Esophagus muscularis mucosa (tissue), 4 donors: ENCODE results near the gene TUBB4B. TPM values are rescaled to one million over a fixed set of nuclear protein-coding genes. Genes with fewer than 3 reads are reported as not detected.

Experiments
- DNase-seq: peaks from one replicate; pipeline ENCODE4 v3.0.0-alpha.2; 2017; ENCODE audit errors: extremely low spot score
- H3K27ac ChIP-seq, 4 donors: fragments of 200-600 bp; sonication (generic); replicated peaks in 1 of 4; 1 replicate in 3 of 4; 2 replicates in 1 of 4; pipeline ENCODE4 v1.5.1; 2016 to 2019; ENCODE audit warnings: mild to moderate bottlenecking in 1 of 4
- H3K27me3 ChIP-seq, 4 donors: fragments of 200-600 bp; sonication (generic); one replicate each; pipeline versions ENCODE4 v1.5.1 to v1.6.0; 2016 to 2019
- H3K36me3 ChIP-seq, 4 donors: fragments of 200-600 bp; sonication (generic); one replicate each; pipeline ENCODE4 v1.5.1; 2016 to 2019
- H3K4me1 ChIP-seq, 4 donors: fragments of 200-600 bp; sonication (generic); one replicate each; pipeline ENCODE4 v1.5.1; 2016 to 2019
- H3K4me3 ChIP-seq, 4 donors: fragments of 200-600 bp; sonication (generic); 1 replicate in 2 of 4; 2 replicates in 2 of 4; pipeline ENCODE4 v1.5.1; 2016 to 2019; ENCODE audit warnings: mild to moderate bottlenecking in 4 of 4, moderate library complexity in 1 of 4
- H3K9me3 ChIP-seq, 4 donors: fragments of 200-600 bp; sonication (generic); 1 replicate in 3 of 4; 2 replicates in 1 of 4; pipeline ENCODE4 v1.5.1; 2016 to 2019
- CTCF ChIP-seq, 3 experiments: fragments of 200-600 bp in 2 of 3; fragments of 450-650 bp in 1 of 3; sonication (generic) in 2 of 3; IDR thresholded peaks; one replicate each; pipeline ENCODE4 v1.5.1; 2017 to 2019; ENCODE audit warnings: antibody characterized with exemption in 3 of 3, mild to moderate bottlenecking in 2 of 3, moderate library complexity in 1 of 3
- EP300 ChIP-seq: sonication (generic); formaldehyde crosslinking; IDR thresholded peaks from one replicate; pipeline ENCODE4 v1.6.1; 2017; ENCODE audit warnings: antibody characterized with exemption
- POLR2A ChIP-seq: fragments of 450-650 bp; IDR thresholded peaks from one replicate; pipeline ENCODE4 v1.6.1; 2017; ENCODE audit warnings: antibody characterized with exemption, moderate library complexity, mild to moderate bottlenecking, low read depth
- POLR2AphosphoS5 ChIP-seq, 2 donors: sonication (generic); formaldehyde crosslinking; IDR thresholded peaks; one replicate each; pipeline ENCODE4 v1.6.1; 2017; ENCODE audit warnings: antibody characterized with exemption in 2 of 2
- WGBS: methylation state at CpG from one replicate; pipeline ENCODE4 v1.1.5; 2018; 5-methylcytosine and 5-hydroxymethylcytosine counted together
- intact Hi-C: fragments of 100-400 bp; cut with DNase I; formaldehyde crosslinking; loops from one replicate; pipeline ENCODE4 v1.15.1; 2023
- total RNA-seq, 4 donors: library from RNA; depleted of rRNA; stranded (reverse); fragments of >200 nt; gene quantifications; one replicate each; pipeline versions ENCODE4 v1.1.0 to v1.2.1, GENCODE V29; 2016

Gene TUBB4B
- total RNA-seq, 4 donors from 2014 or later: 227 to 469 (median 304) TPM

GRCh38 chr9:137221506-137222111 is 19.5 kb upstream of the TUBB4B start:
- 0% methylated on average over 3 of the region's 61 CpGs for WGBS
- Histone ChIP-seq H3K27me3 (peaks cover 0 to 2% (median 0%) of the 10 kb centered on the region in 4 donors), H3K27ac (no peak overlapping the region), H3K9me3 (no peaks in the 10 kb centered on the region), H3K36me3 (peaks cover 0 to 2% (median under 1%) of the 10 kb centered on the region in 4 donors), H3K4me3 (peak overlapping the region; percentile 50 to 87 (median 80)), H3K4me1 (peaks cover 30 to 51% (median 36%) of the 10 kb centered on the region in 4 donors)
- DNase-seq: no peak
- intact Hi-C loops: loop anchor here (2.0 to 5.0 kb wide), 2 partner anchors 21 to 34 kb away; partner anchors contain the start of genes ANAPC2, SSNA1 and TPRN
- TF ChIP-seq EP300 (no peak), POLR2AphosphoS5 (IDR thresholded peaks at IDR 0.05) (no peak), POLR2A (no peak), CTCF (IDR thresholded peaks at IDR 0.05) (no peak)

- H3K9me3 ChIP-seq: no peaks in the 10 kb centered on the region
- H3K36me3 ChIP-seq: no peaks in the 10 kb centered on the region
- H3K27ac ChIP-seq: peak within 1 kb of the TSS; percentile 91 to 94 (median 92)
- H3K27me3 ChIP-seq: peaks cover 0 to 10% (median 4%) of the 10 kb centered on the region in 4 donors
- peaks cover 31 to 47% (median 36%) of the 10 kb centered on the region in 4 donors for H3K4me1 ChIP-seq
- peak within 1 kb of the TSS; percentile 72 to 87 (median 80) for H3K4me3 ChIP-seq
- TF ChIP-seq CTCF (IDR thresholded peaks at IDR 0.05) (no peak), POLR2AphosphoS5 (IDR thresholded peaks at IDR 0.05) (no peak), EP300 (no peak), POLR2A (no peak)
- DNase-seq: no peak
- intact Hi-C loops: loop anchor here (5.0 kb wide), 1 partner anchor 35 kb away; the partner anchor contains the start of genes ANAPC2 and SSNA1
- 4% methylated on average over 24 of the region's 88 CpGs for WGBS
Observed at GRCh38 chr9:137222190-137223077, 18.7 kb upstream of the TUBB4B start, which contains the start of gene RNF208. TSS of gene RNF208 (minus strand) at chr9:137222240. CDS start at chr9:137221212, 1,028 bp downstream.

- TF ChIP-seq POLR2A (peak; percentile 39), EP300 (no peak), POLR2AphosphoS5 (IDR thresholded peaks at IDR 0.05) (peak; percentile 76 to 91), CTCF (IDR thresholded peaks at IDR 0.05) (peak in 1 of 3 experiments; percentile 24)
- Histone ChIP-seq H3K9me3 (no peaks in the 10 kb centered on the region), H3K36me3 (no peaks in the 10 kb centered on the region), H3K27ac (peak overlapping the region; percentile 91 to 94 (median 92)), H3K4me3 (peak overlapping the region; percentile 72 to 87 (median 80)), H3K27me3 (peaks cover 0 to 19% (median 6%) of the 10 kb centered on the region in 4 donors), H3K4me1 (peaks cover 28 to 47% (median 36%) of the 10 kb centered on the region in 4 donors)
- 2% methylated on average over 36 of the region's 63 CpGs for WGBS
- DNase-seq: peak; percentile 100
- intact Hi-C loops: loop anchor here (5.0 kb wide), 1 partner anchor 36 kb away; the partner anchor contains the start of genes ANAPC2 and SSNA1
Observed at GRCh38 chr9:137223078-137223970, 17.8 kb upstream of the TUBB4B start.
